OCI-M2 (cell line): ENCODE measurements around the gene PANK3.
"Not testable (repeated sequence)": the region's sequence is repeated elsewhere in the genome, so short reads cannot be mapped to it uniquely, and the experiment has no call there.

Source experiments
- DNase-seq: peaks from one replicate; lab custom pipeline; 2025; ENCODE audit not compliant: unreplicated experiment; lab: John Stamatoyannopoulos, UW

PANK3 gene

DNA sequence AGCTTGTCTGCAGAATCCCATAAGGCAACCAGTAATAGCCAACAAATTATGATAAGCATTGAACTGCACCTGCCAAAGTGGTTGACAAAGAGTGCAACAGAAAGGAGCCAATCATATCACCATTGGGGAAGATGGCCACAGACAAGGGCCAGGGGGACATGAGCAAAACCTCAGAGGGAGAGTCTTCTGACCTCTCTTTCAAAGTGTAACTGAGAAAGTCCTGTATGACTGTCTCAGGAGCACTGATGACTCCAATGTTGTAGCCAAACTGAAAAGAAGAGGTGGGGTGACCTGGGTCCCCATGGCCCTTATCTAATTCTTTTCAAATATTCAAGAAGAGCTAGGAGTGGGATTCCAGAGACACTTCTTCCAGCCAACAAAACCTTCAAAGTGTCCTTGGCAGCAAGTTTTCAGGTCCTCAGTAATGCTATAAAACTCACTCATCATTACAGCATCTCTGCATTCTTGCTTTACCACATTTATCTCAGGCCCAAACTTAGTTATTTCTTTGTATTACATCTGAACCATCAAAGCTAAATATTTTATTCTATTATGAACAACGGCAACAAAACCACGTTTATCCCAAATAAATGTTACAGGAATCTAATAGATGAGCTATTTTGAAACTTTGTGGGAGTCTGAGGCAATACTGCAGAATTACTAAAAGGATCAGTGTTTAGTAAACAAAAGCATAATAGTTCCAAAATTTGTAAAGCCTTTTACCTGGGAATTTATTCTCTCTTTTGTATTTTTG, 25.6 kb downstream of the PANK3 start:
- DNase-seq, result no peak

DNA sequence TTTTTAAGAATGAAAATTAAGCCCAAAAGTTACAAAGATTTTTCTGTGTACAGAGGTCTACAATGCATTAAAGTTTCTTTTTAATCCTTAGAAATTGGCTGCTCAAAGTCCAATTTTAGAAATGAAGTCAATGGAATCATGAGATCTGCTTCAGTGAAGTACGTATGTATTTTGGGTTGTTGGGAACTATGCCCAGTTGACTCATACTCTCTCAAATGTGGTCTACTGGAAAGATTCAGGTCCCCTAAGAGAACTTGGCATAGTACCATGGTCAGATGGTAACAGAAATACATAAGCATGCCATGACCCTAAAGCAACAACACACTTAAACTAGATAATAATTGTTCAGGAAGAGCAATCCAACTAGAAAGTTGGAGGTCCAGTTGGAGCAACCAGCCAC, 27.0 kb downstream of the PANK3 start:
- no peak for DNase-seq

DNA sequence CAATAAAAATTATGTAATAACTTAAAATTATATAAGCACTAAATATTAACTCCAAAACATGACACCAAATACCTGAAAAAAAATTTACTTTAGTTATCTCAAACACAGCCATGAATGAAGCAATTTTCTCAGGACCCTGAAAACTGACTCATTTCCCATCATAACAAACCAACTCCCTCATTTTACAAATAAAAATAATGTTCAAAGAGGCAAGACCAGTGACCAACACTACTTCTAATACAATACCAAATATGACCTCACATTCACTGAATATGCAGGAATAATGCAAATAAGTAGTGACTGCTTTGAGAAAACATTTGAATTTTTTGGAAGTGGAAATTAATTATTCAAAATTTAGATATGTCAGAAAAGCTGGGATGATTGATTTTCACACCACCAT, 28.5 kb downstream of the PANK3 start:
- no peak for DNase-seq

DNA sequence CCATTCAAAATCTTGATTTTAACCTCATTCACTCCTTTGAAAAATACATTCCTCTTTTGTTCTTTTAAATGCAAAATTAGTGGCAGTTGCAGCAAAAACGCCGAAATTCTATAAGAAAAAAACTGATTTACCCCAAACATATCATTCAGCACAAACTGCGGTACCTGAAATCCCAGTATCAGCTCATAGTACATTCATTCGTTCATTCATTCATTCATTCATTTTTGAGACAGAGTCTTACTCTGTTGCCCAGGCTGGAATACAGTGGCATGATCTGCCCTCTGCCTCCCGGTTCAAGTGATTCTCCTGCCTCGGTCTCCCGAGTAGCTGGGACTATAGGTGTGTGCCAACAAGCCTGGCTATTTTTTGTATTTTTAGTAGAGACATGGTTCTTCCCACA, 29.6 kb downstream of the PANK3 start:
- DNase-seq, result no peak

DNA sequence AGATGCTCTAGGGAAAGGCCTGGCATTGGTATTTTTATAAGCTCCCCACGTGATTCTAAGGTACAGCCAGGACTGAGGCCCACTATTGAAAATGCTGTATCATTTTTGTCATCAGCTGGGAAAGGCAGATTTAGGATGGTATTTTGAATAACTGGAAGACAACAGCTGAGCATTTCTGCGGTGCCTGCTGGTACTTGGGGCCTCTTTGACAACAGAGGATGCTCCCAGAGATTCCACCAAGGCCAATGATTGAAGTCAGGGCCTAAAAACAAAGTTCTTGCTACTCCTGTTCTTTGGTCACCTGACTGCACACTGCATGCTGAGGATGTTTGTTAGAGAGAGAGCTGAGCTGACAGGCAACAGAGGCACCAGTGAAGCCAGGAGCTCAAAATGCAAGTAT, 42.0 kb downstream of the PANK3 start:
- no peak for DNase-seq

DNA sequence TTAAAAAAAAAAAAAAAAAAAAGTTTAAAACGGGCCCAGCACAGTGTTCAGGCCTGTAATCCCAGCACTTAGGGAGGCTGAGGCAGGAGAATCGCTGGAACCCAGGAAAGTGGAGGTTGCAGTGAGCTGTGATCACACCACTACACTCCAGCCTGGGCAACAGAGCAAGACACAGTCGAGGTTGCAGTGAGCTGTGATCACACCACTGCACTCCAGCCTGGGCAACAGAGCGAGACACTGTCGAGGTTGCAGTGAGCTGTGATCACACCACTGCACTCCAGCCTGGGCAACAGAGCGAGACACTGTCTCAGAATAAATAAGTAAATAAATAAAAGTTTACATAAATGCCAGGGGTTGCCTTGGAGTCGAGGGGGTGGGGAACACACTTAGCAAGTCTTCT, 44.8 kb downstream of the PANK3 start:
- DNase-seq, result not testable (repeated sequence)

DNA sequence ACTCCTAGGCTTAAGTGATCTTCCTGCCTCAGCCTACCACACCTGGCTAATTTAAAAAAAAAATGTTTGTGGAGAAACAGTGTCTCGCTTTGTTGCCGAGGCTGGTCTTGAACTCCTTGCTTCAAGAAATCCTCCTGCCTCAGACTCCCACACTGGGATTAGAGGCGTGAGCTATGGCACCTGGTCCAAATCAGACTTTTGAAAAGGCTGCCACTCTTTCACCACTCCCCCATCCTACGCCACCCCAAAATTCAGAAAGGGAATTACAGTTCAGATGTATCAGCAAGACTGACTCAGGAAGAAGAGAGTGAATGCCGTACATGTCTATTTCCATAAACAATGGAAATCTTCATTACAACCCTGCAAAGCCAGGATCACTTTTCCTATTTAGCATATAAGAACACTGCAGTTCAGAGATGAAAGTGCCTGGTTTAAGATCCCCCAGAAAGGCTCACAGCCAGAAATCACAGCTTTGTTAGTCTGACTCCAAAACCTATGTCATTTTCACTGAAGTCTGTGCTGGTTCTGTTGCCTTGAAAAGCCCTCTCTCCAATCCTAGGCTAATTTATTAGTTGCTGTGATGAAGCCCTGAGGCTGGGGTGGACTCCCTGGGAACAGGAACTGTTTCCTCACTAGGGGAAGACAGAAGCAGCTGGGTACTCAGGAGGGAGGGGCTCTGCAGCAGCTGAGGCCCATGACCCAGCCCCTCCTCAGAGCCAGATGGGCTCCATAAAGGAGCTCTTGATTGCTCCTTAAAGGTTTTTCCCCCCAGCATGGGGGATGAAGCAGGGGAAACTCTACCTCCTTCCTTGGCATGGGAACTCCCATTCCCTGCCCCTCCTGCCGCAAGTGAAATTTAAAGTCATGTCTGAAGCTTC, 46.9 kb downstream of the PANK3 start:
- no peak for DNase-seq

DNA sequence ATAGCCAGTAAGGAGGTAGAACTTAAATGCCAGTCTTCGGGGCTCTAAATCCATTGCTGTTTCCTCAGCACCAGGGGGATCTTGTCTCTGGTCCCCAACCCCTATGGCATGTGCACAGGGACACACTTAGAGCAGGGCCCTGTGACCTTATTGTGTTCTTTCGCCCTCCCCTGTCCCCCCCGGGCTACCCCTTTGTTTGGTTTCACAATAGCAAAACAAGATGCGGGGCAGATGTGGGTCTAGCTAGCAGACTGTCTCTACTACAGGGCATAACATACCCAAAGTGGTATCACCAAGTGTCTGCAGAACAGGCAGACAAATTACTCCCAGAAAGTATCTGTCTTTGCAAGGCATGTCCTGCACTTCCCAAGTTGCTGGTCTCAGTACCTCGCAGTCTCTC, 48.0 kb downstream of the PANK3 start:
- DNase-seq, result no peak

DNA sequence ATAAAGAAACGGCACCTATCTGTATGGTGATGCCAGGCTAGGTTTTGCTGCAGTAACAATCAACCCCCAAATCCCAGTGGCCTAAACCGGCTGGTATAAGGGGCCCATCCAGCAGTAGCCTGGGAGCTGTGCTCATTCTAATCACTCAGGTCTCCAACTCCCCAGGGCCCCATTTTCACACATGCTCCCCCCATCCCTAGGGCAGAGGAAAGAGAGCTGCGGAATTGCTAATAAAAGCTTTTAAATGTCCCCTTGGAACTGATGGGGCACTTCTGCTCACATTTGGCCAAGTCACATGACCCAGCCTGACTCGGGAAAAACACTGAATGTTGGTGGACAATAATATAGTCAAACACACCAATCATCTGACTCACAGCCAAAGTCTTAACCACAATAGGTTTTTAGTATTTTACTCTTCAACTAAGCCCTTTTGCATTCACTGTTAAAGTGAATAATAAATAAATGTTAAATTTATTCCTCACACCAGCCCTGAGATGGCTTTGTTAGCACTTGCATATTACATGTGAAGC, 48.5 kb downstream of the PANK3 start:
- no peak for DNase-seq

DNA sequence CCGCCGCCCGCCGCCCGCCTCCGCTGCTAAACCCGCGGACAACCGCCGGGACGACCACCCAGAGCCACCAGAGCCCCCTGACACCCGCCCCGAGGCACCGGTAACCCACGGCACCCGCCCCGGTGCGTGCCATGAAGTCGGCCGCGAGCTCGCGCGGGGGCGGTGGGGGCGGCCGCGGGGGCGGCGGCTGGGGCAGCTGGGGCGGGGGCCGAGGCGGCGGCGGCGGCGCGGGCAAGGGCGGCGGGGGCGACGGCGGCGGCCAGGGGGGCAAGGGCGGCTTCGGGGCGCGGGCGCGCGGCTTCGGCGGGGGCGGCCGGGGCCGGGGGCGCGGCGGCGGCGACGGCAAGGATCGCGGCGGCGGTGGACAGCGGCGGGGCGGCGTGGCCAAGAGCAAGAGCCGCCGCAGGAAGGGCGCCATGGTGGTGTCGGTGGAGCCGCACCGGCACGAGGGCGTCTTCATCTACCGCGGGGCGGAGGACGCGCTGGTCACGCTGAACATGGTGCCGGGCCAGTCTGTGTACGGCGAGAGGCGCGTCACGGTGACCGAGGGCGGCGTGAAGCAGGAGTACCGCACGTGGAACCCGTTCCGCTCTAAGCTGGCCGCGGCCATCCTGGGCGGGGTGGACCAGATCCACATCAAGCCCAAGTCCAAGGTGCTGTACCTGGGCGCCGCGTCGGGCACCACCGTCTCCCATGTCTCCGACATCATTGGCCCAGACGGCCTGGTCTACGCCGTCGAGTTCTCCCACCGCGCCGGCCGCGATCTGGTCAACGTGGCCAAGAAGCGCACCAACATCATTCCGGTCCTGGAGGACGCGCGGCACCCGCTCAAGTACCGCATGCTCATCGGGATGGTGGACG, 49.6 kb downstream of the PANK3 start:
- no peak for DNase-seq

DNA sequence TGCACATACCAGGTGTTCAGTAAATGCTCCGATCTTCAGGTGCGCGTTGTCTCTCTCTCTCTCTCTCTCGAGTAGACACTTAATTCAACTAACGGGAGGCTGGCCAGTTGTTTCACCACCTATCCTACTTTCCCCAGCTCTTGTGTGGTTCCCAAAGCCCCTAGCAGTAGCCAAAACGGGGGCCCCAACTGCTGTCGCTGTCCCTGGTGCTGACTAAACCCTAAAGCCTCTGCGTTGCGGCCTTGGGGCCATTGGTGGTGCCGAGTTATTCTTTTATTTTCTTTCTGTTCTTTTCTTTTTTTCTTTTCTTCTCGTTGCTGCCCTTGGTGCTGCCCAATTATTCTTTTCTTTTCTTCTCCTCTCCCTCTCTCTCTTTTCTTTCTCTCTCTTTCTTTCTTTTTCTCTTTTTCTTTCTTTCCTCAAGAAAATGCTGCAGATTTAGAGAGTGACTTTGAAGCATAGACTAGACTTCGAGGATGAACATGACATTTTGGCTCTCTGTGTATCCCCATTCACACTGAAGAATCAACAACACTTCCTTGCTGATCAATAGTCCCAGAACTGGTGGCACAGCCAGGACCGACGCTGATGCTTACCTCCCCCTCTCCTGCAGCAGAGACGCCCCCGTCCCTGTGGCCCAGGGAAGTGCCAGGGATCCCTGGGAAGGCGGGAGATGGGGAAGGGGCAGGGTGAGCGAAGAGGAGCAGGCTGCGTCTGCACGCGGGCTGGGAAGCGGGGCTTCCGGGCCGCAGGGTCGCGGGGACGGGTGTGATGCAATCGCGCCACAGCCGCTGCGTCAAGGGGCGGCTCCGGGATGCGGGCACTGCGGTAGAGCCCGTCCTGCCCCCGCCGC, 50.4 kb downstream of the PANK3 start, which contains the start of gene FBLL1:
TSS of gene FBLL1 (plus strand) at position 785 of the 853 bp plus-strand sequence. CDS start 200 bp downstream, outside the sequence.
- no peak for DNase-seq

DNA sequence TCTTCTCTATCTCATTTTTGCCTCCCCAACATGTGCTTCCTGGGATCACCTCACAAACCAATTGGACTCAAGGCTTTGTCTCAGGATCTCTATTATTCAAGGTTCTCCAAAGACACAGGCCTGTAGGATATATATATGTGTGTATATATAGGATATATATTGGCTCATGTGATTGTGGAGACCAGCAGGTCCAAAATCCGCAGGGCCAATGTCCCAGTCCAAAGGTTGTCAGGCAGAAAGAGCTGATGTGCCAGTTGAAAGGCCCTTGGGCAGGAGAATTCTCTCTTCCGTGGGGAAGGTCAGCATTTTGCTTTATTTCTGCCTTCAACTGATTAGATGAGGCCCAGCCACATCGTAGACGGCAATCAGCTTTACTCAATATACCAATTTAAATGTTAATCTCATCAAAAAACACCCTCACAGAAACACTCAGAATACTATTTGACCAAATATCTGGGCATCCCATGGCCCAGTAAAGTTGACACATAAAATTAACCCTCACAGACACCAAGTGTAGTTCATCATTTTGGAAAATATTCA, 51.3 kb downstream of the PANK3 start:
- no peak for DNase-seq

DNA sequence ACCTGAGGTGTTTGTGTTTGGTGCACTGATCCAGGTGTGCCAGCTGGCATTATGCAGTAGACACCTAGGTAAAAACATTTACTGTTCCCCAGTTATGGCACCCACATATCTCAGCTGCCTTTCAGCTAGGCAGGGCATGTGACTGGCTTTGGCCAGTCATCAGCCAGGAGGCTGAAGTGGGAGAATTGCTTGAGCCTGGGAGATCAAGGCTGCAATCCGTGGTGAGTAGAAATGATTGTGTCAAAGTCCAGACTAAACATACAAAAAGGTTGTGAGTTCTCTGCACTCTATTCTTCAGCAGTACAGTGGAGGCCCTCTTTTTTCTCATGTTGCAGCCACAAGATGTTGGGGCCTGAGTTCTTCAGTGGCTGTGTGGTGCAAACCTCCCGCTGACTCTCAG, 53.3 kb downstream of the PANK3 start:
- DNase-seq, result no peak

DNA sequence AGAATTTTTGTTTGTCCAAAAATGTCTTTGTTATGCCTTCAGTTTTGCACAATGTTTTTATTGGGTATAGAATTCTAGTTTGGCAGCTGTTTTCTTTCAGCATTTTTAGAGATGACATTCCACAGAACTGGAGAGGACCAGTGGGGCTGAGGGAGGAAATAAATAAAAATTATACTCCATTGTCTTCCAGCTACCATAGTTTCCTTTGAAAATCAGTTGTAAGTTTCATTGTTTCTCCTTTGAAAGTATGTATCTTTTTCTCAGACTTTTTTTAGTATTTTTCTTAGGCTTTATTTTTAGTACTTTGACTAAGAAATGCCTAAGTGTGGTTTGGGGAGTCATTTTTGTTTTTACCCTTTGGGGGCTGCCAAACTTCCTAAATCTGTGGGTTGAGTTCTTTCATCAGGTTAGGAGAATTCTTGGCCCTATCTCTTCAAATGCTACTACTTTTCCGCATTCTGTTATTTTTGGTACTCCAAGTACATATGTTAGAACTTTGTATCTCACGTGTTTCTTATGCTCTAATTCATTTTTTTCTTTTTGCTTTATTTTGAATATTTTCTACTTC, 65.2 kb downstream of the PANK3 start:
- no peak for DNase-seq

DNA sequence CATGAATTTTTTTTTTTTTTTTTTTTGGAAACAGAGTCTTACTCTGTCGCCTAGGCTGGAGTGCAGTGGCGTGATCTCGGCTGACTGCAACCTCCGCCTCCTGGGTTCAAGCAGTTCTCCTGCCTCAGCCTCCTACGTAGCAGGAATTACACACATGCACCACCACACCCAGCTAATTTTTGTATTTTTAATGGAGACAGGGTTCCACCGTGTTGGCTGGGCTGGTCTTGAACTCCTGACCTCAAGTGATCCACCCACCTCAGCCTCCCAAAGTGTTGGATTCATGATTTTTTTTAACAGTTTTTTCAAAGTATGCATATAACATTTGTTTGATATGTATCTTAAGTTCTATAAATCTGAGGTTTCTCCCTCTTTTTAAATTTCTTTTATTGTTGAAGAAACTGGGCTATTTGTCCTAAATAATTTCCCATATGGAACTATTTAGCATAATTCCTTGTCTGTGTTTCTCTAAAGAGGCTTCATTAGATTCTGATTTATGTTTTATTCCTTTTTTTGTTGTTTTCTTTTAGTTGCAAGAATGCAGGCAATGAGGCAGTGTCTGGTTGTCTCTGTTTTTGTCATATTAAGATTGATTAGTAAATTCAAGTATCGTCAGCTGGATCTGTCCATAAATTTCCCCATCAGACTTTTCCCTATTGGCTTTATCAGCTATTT, 76.5 kb downstream of the PANK3 start:
- no peak for DNase-seq
